ENCODE results near the gene ADNP. TPM values are rescaled to one million over a fixed set of nuclear protein-coding genes. Genes with fewer than 3 reads are reported as not detected.
A peak's percentile ranks its signal among the peaks of the same experiment; 100 is the strongest.

The ADNP gene
- total and polyA plus RNA-seq, 2 experiments from 2014 or later, result 95.0 to 106 TPM

- TF ChIP-seq ZNF462 (CRISPR knock-in tag; IDR thresholded peaks at IDR 0.05) (no peak), POLR2AphosphoS5 (IDR thresholded peaks at IDR 0.05; ENCODE audit: low read depth) (no peak), EZH2phosphoT487 (IDR thresholded peaks at IDR 0.05; ENCODE audit: unreplicated experiment) (no peak), STAT1 (IDR thresholded peaks at IDR 0.05; ENCODE audit: unreplicated experiment) (no peak), NANOG (IDR thresholded peaks at IDR 0.05; ENCODE audit: borderline replicate concordance) (no peak), JUNB (IDR thresholded peaks at IDR 0.05; ENCODE audit: unreplicated experiment) (no peak), ETS1 (IDR thresholded peaks at IDR 0.05) (no peak), CREB1 (CRISPR knock-in tag; IDR thresholded peaks at IDR 0.05; ENCODE audit: low read depth) (no peak)
Observed at GRCh38 chr20:50933589-50933988, 2.4 kb upstream of the ADNP start (continued).

GRCh38 chr20:50932691-50933280 is 1.5 kb upstream of the ADNP start:
- DNase-seq (ENCODE audit: low spot score) (no peak), ATAC-seq (no peak)
- Histone ChIP-seq H4K20me1 (replicated peaks; ENCODE audit: insufficient read depth) (peaks cover 12% of the 10 kb centered on the region), H3K79me2 (replicated peaks; ENCODE audit: insufficient read depth) (peaks cover 24% of the 10 kb centered on the region), H2AFZ (no peak overlapping the region), H3K4me1 (ENCODE audit: insufficient read depth) (peaks cover 20% of the 10 kb centered on the region), H3K4me2 (0 out of 2 replicates have a peak overlapping the region, but pooled peaks have one; percentile 42), H3K36me3 (ENCODE audit: insufficient read depth) (peaks cover 16% of the 10 kb centered on the region; the same call in 1 of the 2 replicates), H3K9me2 (ENCODE audit: insufficient read depth) (no peaks in the 10 kb centered on the region), H3F3A (replicated peaks; ENCODE audit: low read depth) (0 out of 2 replicates have a peak, but pooled peaks cover 7% of the 10 kb centered on the region), H3K27ac (ENCODE audit: low read depth) (peak overlapping the region; percentile 99), H3K27me3 (ENCODE audit: insufficient read depth) (no peaks in the 10 kb centered on the region), H3K4me3 (no peak overlapping the region)
- peak overlapping the region; percentile 95 for H3K27ac Mint-ChIP-seq
- peaks cover 18% of the 10 kb centered on the region for H3K27me3 Mint-ChIP-seq (ENCODE audit: insufficient read depth, low read depth, poor library complexity)
- peak overlapping the region; percentile 12; the same call in 1 of the 3 replicates for H3K4me3 Mint-ChIP-seq
- peaks cover 25% of the 10 kb centered on the region for H3K4me1 Mint-ChIP-seq
- H3K36me3 Mint-ChIP-seq (ENCODE audit: low read depth), result peaks cover 73% of the 10 kb centered on the region
- H3K9me3 Mint-ChIP-seq, result peaks cover 7% of the 10 kb centered on the region; the same call in 2 of the 3 replicates
- TF ChIP-seq REST (IDR thresholded peaks at IDR 0.05; ENCODE audit: unreplicated experiment) (no peak), EZH2phosphoT487 (IDR thresholded peaks at IDR 0.05; ENCODE audit: unreplicated experiment) (no peak), EZH2 (IDR thresholded peaks at IDR 0.05; ENCODE audit: low read depth, unreplicated experiment) (no peak), JUNB (IDR thresholded peaks at IDR 0.05; ENCODE audit: unreplicated experiment) (no peak)
